ENCODE measurements around the gene TPRG1L. TPM values are rescaled to one million over a fixed set of nuclear protein-coding genes. Genes with fewer than 3 reads are reported as not detected.

TPRG1L gene
- total and polyA plus RNA-seq, 10 of the 15 experiments (the other 5 are each of a cell fraction or from before 2014, with no cell fraction given), result 1.5 to 16.5 (median 8.0) TPM

DNA sequence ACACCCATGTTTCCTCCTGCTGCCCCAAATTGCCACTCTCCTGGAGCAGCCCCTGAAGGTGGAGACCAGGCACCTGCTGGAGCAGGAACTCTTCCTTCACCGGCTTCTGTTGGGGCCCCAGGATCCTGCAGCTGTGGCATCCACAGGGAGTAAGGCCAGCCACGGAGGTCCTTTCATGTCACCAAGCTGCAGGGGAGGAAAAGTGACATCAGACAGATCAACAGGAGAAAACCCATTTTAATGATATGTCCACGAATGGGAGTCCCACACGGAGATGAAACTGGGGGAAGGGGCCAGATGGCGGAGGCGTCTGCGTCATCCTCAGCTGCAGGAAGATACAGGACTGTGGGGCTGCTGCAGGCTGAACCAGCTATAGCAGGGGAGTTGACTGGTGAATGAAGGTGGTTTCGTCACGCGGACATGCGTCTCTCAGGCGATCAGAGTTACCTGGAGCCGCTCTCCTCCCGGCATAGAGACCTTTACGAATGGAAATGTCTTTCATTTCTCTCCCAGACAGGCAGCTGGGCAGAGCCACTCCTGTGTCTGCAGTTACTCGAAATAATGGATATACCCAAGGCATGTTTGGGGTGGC, 37.4 kb downstream of the TPRG1L start:
- ChIA-PET SMC1A (ENCODE audit: uncharacterized antibody, unreplicated experiment) (interaction anchor here (1.0 kb wide), 1 partner anchor 15 kb away, joined by 3 read pairs; no protein-coding TSS in a partner anchor), POLR2A (interaction anchor here (0.7 kb wide), 1 partner anchor 11 kb away, joined by 3 read pairs; no protein-coding TSS in a partner anchor), RAD21 (ENCODE audit: unreplicated experiment) (interaction anchor here (1.1 to 1.7 kb wide), 2 partner anchors 11 to 15 kb away, joined by 3 to 5 read pairs; no protein-coding TSS in a partner anchor), CTCF (interaction anchor here (6.7 kb wide), 1 partner anchor 9 kb away, joined by 91 read pairs; the partner anchor contains the start of gene TP73)
- TF ChIP-seq CBX5 (IDR thresholded peaks at IDR 0.05; ENCODE audit: low read depth), result no peak
- no peak for TF ChIP-seq TAF1 (IDR thresholded peaks at IDR 0.05; ENCODE audit: borderline replicate concordance, low read depth, low read length)
- TF ChIP-seq STAT1 (conservative IDR thresholded peaks at IDR 0.05), result no peak
- no peak for TF ChIP-seq EZH2 (IDR thresholded peaks at IDR 0.05; ENCODE audit: borderline replicate concordance, control insufficient read depth, low read depth, low read length)
- no peak for TF ChIP-seq CHD1 (IDR thresholded peaks at IDR 0.05; ENCODE audit: low read depth, low read length)
- no peak for TF ChIP-seq ZNF274 (IDR thresholded peaks at IDR 0.05; ENCODE audit: insufficient read depth, insufficient read length)
- TF ChIP-seq BHLHE40 (IDR thresholded peaks at IDR 0.05; ENCODE audit: borderline replicate concordance in 1 of 2, low read depth in 2 of 2, low read length in 1 of 2), result no peak
- no peak for TF ChIP-seq SMAD5 (IDR thresholded peaks at IDR 0.05; ENCODE audit: low read depth)
- no peaks in the 10 kb centered on the region for H3K9me3 ChIP-seq (replicated peaks; ENCODE audit: control insufficient read depth, insufficient read depth, low read length)
- no peak overlapping the region for H3K9ac ChIP-seq (ENCODE audit: control insufficient read depth, insufficient read depth, low read length)
- no peaks in the 10 kb centered on the region for H4K20me1 ChIP-seq (ENCODE audit: control insufficient read depth, insufficient read depth)
- DNase-seq (ENCODE audit: low read depth, low spot score) (no peak), ATAC-seq (no peak), FAIRE-seq (no peak)
- no peaks in the 10 kb centered on the region for H3K27me3 ChIP-seq (replicated peaks in 1 of 2; ENCODE audit: control insufficient read depth in 2 of 2, insufficient read depth in 2 of 2, low read length in 1 of 2)
- peaks cover 66% of the 10 kb centered on the region for H3K4me1 ChIP-seq (ENCODE audit: control insufficient read depth, insufficient read depth, low read length)
- intact Hi-C loops (cut with micrococcal nuclease; ENCODE audit: unreplicated experiment) (no loop called here), in situ Hi-C loops (cut with MboI) (no loop called here)
- H3K79me2 ChIP-seq (ENCODE audit: control insufficient read depth, insufficient read depth, low read length), result peaks cover 86% of the 10 kb centered on the region
- H3K36me3 ChIP-seq (ENCODE audit: control insufficient read depth in 2 of 2, insufficient read depth in 2 of 2, low read length in 1 of 2), result peaks cover 0 to 2% of the 10 kb centered on the region in 2 experiments; a peak in 2 of 4 replicates
- 96% methylated on average over 16 of the region's 16 CpGs for WGBS (ENCODE audit: insufficient coverage, insufficient replicate concordance, low lambda C conversion rate, missing lambda C conversion rate)
- H2AFZ ChIP-seq (ENCODE audit: control insufficient read depth, low read depth, low read length), result no peak overlapping the region
- H3K4me3 ChIP-seq, result no peak overlapping the region
- BruUV-seq (replicated peaks), result no TSS peak
- H3K4me2 ChIP-seq (ENCODE audit: control insufficient read depth, insufficient read depth), result no peak overlapping the region; the same call in 1 of the 2 replicates
- H3K27ac ChIP-seq (ENCODE audit: control insufficient read depth, insufficient read depth), result no peak overlapping the region

All from GM12878 (cell line).